GM12873 (cell line): ENCODE data around the gene RSKR.

Experiments used
- TF ChIP-seq, protein P1 (sequence below): IDR thresholded peaks from 2 replicates; pipeline ENCODE4 v1.5.1; 2012; ENCODE audit warnings: low read depth, mild to moderate bottlenecking, moderate library complexity, low read length, control low read depth; ENCODE audit not compliant: insufficient read depth; ENCODE audit errors: missing control alignments

RSKR gene, protein sequence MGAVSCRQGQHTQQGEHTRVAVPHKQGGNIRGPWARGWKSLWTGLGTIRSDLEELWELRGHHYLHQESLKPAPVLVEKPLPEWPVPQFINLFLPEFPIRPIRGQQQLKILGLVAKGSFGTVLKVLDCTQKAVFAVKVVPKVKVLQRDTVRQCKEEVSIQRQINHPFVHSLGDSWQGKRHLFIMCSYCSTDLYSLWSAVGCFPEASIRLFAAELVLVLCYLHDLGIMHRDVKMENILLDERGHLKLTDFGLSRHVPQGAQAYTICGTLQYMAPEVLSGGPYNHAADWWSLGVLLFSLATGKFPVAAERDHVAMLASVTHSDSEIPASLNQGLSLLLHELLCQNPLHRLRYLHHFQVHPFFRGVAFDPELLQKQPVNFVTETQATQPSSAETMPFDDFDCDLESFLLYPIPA

DNA sequence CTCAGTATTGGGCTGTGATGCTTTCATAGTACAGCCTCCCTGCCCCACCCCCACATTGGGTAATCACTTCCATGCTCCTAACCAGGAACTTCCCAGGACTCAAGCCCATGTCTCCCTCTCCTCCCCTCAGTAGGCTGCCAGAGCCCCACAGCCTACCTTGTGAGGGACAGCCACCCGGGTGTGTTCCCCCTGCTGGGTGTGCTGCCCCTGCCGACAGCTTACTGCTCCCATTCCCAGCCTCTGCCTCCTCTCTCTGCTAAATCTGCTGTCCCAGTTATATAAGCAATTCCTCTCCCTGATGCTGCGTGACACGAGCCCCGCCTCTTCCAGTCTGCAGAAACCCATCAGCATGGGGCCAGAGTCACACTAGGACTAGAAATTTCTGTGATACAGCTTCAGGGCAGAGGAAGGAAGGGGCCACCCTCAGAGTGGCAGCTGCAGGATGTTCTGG lies at the start of gene RSKR:
RSKR (minus strand) TSS at position 255 of the 451 bp plus-strand sequence; CDS start at position 231, 24 bp downstream.
- TF ChIP-seq, protein P1, sequence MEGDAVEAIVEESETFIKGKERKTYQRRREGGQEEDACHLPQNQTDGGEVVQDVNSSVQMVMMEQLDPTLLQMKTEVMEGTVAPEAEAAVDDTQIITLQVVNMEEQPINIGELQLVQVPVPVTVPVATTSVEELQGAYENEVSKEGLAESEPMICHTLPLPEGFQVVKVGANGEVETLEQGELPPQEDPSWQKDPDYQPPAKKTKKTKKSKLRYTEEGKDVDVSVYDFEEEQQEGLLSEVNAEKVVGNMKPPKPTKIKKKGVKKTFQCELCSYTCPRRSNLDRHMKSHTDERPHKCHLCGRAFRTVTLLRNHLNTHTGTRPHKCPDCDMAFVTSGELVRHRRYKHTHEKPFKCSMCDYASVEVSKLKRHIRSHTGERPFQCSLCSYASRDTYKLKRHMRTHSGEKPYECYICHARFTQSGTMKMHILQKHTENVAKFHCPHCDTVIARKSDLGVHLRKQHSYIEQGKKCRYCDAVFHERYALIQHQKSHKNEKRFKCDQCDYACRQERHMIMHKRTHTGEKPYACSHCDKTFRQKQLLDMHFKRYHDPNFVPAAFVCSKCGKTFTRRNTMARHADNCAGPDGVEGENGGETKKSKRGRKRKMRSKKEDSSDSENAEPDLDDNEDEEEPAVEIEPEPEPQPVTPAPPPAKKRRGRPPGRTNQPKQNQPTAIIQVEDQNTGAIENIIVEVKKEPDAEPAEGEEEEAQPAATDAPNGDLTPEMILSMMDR, result no peak

DNA sequence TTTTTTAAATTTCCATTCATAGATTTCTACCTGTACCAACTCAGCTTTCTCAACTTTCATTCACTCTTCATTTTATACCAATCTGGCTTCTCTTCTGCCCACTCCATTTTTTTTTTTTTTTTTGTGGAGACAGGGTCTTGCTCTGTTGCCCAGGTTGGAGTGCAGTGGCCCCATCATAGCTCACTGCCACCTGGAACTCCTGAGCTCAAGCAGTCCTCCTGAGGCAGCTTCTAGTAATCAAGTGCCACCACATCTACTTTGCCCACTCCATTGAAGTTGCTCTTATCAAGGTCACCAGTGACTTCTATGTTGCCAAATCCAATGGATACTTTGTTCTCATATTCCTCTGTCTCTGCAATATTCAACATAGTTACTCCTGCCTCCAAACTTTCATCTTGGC lies 49.7 kb upstream of the RSKR start:
- TF ChIP-seq, protein P1, result no peak

DNA sequence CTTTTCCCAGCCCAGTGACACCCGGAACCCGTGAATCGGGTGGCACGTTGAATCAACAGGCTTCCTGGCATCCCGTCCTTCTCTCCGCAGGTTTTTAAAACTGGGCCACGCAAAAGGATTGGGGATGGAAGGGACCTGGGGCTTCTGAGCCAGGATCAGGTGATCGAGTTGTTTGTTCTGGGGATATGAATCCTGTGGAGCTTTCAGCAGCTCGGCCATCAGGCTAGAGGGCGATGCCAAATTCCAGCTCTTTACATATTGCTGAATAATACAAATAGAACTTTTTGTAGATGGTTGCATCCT lies 48.5 kb upstream of the RSKR start:
- TF ChIP-seq, protein P1, result no peak

DNA sequence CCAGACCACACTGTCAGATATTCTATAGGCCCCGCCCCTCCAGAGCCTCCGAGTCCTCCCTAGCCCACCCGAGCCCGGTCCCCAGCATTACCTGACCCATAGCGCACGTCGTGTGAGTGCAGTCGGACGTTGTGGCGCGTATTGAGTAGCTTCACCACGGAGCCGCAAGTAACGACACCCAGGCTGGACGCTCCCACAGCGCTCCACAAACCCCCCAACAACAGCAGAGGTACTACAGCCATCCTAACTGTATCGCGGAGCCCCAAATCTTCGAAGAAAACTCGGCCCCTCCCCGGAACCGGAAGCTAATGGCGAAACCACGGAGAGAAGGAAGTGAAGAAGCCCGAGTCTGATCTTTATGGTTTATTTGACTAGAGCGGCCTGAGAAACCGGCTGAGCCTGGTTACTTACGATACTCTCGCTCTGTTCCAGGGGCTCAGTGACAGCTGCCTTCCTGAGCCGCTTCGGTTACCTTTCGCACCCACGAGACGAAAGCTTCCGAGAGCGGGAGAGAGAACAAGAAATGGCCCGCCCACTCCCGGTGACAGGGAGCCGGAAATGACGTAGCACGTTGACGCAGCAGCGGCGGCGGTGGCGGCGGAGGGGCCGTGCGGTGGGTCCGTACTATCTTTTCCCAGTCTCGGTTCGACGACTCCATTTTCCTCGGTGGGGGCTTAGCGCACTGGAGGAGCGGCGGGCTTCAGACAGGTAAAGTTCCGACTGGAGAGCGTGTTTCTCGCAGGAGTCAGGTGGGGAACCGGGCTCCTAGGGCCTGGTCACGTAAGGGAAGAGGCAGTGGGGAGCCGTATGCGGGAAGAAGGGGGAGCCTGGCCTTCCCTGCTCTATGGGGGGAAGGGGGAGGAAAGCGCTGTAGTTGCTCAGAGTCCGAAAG lies 47.9 kb upstream of the RSKR start, which contains the start of the genes SDF2 and SUPT6H:
SDF2 (minus strand) TSS at position 272 of the 892 bp plus-strand sequence; CDS start at position 242, 30 bp downstream.
SUPT6H (plus strand) TSS at position 571 of the 892 bp plus-strand sequence. CDS start 11,197 bp downstream, outside the sequence.
- TF ChIP-seq, protein P1, result peak; percentile 34

DNA sequence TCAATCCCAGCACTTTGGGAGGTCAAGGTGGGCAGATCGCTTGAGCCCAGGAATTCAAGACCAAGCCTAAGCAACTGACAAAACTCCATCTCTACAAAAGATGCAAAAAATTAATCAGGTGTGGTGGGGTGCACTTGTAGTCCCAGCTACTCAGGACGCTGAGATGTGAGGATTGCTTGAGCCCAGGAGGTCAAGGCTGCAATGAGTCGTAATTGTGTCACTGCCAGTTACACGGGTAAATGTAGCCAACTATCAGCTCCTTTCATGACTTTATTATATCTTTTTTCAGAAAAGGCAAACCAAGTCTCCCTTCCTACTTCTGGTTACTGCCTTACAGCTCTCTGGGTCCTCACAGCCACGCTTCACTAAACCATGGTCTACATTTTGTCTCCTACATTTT lies 43.8 kb upstream of the RSKR start:
- TF ChIP-seq, protein P1, result no peak

DNA sequence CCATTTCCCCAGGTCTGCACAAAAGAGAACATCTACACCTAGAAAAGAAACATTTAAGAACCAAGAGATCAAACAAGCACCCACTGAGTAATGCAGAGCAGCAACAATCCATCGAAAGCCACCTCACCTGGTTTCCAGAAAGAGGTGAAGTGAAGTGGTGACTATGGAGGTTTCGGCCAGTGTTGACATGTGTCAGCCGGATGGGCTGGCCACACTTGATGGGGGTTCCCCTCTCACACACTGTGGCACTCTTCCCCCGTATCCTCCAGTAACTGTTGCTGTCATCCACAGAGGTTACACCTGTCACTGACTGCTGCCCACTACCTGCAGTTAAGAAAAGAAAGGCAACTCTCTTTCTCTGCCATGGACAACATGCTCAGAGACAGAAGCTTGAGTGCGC lies 41.2 kb upstream of the RSKR start:
- TF ChIP-seq, protein P1, result no peak

DNA sequence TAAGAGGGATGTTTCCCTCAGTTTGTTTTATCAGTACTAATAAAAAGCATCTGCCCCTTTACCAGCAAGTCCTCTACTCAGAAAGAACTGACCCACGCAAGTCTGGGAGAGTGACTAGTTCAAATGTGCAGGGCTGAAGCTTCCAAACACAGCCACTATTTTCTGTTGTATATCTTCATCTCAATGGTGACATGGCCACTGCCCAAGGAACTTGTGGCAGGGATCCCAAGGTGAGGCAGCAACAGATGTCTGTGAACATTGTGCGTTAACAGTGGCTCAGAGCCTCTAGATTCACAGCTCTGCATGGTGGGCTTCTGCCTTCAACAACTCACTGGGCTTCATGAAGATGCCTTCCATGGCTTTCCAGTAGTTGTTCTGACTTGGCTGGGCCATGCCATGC lies 34.7 kb upstream of the RSKR start:
- TF ChIP-seq, protein P1, result no peak
